H1 (cell line): ENCODE data around the gene SFRP5. TPM values are rescaled to one million over a fixed set of nuclear protein-coding genes. Genes with fewer than 3 reads are reported as not detected.
A peak's percentile ranks its signal among the peaks of the same experiment; 100 is the strongest.

Experiments used
- CTCF ChIA-PET: fragments of 300-600 bp; sonication (Branson Sonifier 250); formaldehyde crosslinking; loops from one replicate; lab custom pipeline; 2021; ENCODE audit not compliant: partially characterized antibody; lab: Charles Lee
- POLR2A ChIA-PET: fragments of 300-600 bp; sonication (Branson Sonifier 250); formaldehyde crosslinking; loops from one replicate; lab custom pipeline; 2021; ENCODE audit warnings: inconsistent platforms; ENCODE audit not compliant: partially characterized antibody; lab: Charles Lee
- DNase-seq, 2 experiments: peaks; one replicate each; pipeline versions ENCODE4 v3.0.0 to v3.0.0-alpha.2; 2010 to 2022; ENCODE audit warnings: low spot score in 2 of 2, low read depth in 1 of 2, mixed read lengths in 1 of 2
- FAIRE-seq: peaks from 2 replicates; lab custom pipeline; 2011; peaks lifted over from hg19 to GRCh38; lab: Jason Lieb, UNC
- H2AFZ ChIP-seq: 2 replicates; pipeline ENCODE4 v1.8.1; 2012; ENCODE audit warnings: low read length, inconsistent platforms
- H2AK5ac ChIP-seq: 2 replicates; pipeline ENCODE4 v1.6.1; 2013; ENCODE audit warnings: low read depth, low read length
- H2BK120ac ChIP-seq: replicated peaks from 2 replicates; pipeline ENCODE3; 2013; ENCODE audit warnings: low read depth, low read length, inconsistent platforms
- H2BK12ac ChIP-seq: 2 replicates; pipeline ENCODE4 v1.6.1; 2013; ENCODE audit warnings: low read depth, low read length
- H2BK15ac ChIP-seq: 2 replicates; pipeline ENCODE4 v1.6.1; 2013; ENCODE audit warnings: low read length
- H2BK20ac ChIP-seq: 2 replicates; pipeline ENCODE4 v1.6.1; 2013; ENCODE audit warnings: low read length
- H2BK5ac ChIP-seq: 2 replicates; pipeline ENCODE4 v1.6.1; 2013; ENCODE audit warnings: low read depth, low read length
- H3K14ac ChIP-seq: 2 replicates; pipeline ENCODE4 v1.6.1; 2013; ENCODE audit warnings: inconsistent platforms; ENCODE audit not compliant: insufficient read length
- H3K18ac ChIP-seq: 2 replicates; pipeline ENCODE4 v1.6.1; 2013; ENCODE audit warnings: low read length; ENCODE audit errors: extremely low read depth
- H3K23ac ChIP-seq: 2 replicates; pipeline ENCODE4 v1.6.1; 2013; ENCODE audit warnings: inconsistent platforms; ENCODE audit not compliant: insufficient read length
- H3K23me2 ChIP-seq: 2 replicates; pipeline ENCODE4 v1.6.1; 2013; ENCODE audit warnings: low read depth, low read length
- H3K27ac ChIP-seq: 2 replicates; pipeline ENCODE4 v1.6.1; 2011; ENCODE audit warnings: low read depth, low read length, inconsistent platforms
- H3K27me3 ChIP-seq, 4 experiments: replicated peaks in 1 of 4; 1 replicate in 1 of 4; 2 replicates in 3 of 4; pipeline versions ENCODE4 v1.6.1 to v1.8.1; 2011 to 2013; ENCODE audit warnings: low read length in 3 of 4, mild to moderate bottlenecking in 3 of 4, inconsistent platforms in 2 of 4, mixed read lengths in 2 of 4, moderate library complexity in 1 of 4; ENCODE audit not compliant: control insufficient read depth in 3 of 4, insufficient read depth in 3 of 4; ENCODE audit errors: extremely low read depth in 1 of 4
- H3K36me3 ChIP-seq, 4 experiments: 2 replicates each; pipeline versions ENCODE4 v1.6.1 to v1.8.1; 2011 to 2013; ENCODE audit warnings: mild to moderate bottlenecking in 4 of 4, low read length in 3 of 4, moderate library complexity in 2 of 4, control low read depth in 1 of 4, inconsistent platforms in 1 of 4; ENCODE audit not compliant: insufficient read depth in 4 of 4, control insufficient read depth in 2 of 4
- H3K4ac ChIP-seq: replicated peaks from 2 replicates; pipeline ENCODE3; 2013; ENCODE audit warnings: low read length, low read depth, mixed read lengths, inconsistent platforms; ENCODE audit not compliant: insufficient read length
- H3K4me1 ChIP-seq, 4 experiments: replicated peaks in 1 of 4; 1 replicate in 1 of 4; 2 replicates in 3 of 4; pipeline versions ENCODE4 v1.6.1 to v1.8.1; 2011 to 2013; ENCODE audit warnings: low read length in 3 of 4, inconsistent platforms in 2 of 4, mixed read lengths in 1 of 4; ENCODE audit not compliant: insufficient read depth in 4 of 4, control insufficient read depth in 3 of 4
- H3K4me2 ChIP-seq, 2 experiments: 2 replicates each; pipeline versions ENCODE4 v1.6.1 to v1.8.1; 2011 to 2013; ENCODE audit warnings: low read depth in 2 of 2, low read length in 2 of 2, control low read depth in 1 of 2, inconsistent platforms in 1 of 2, mild to moderate bottlenecking in 1 of 2; ENCODE audit not compliant: insufficient read depth in 1 of 2
- H3K4me3 ChIP-seq, 4 experiments: fragments of 200-600, 300-600 bp in 1 of 4; sonication (generic), shearing (Covaris generic), sonication (Bioruptor Twin) in 1 of 4; 2 replicates each; pipeline versions ENCODE4 v1.5.1 to v1.8.1; 2011 to 2016; ENCODE audit warnings: low read length in 4 of 4, low read depth in 3 of 4, control low read depth in 2 of 4, inconsistent platforms in 2 of 4, mild to moderate bottlenecking in 2 of 4, mixed read lengths in 1 of 4, moderate library complexity in 1 of 4; ENCODE audit not compliant: insufficient read depth in 2 of 4; ENCODE audit errors: extremely low read depth in 1 of 4
- H3K56ac ChIP-seq: replicated peaks from 2 replicates; pipeline ENCODE3; 2013; ENCODE audit warnings: low read depth, mild to moderate bottlenecking, mixed read lengths, low read length, inconsistent platforms; ENCODE audit not compliant: insufficient read length
- H3K79me1 ChIP-seq: 2 replicates; pipeline ENCODE4 v1.6.1; 2013; ENCODE audit warnings: low read depth, low read length, control low read depth
- H3K79me2 ChIP-seq, 2 experiments: 2 replicates each; pipeline versions ENCODE4 v1.6.1 to v1.8.1; 2012 to 2013; ENCODE audit warnings: low read length in 2 of 2, mild to moderate bottlenecking in 2 of 2, inconsistent platforms in 1 of 2; ENCODE audit not compliant: insufficient read depth in 2 of 2, control insufficient read depth in 1 of 2
- H3K9ac ChIP-seq, 4 experiments: replicated peaks in 1 of 4; 1 replicate in 1 of 4; 2 replicates in 3 of 4; pipeline versions ENCODE4 v1.6.1 to v1.8.1; 2011 to 2013; ENCODE audit warnings: low read depth in 3 of 4, low read length in 3 of 4, control low read depth in 2 of 4, mild to moderate bottlenecking in 2 of 4, moderate library complexity in 2 of 4, inconsistent platforms in 1 of 4; ENCODE audit errors: extremely low read depth in 1 of 4
- H3K9me3 ChIP-seq, 2 experiments: 2 replicates each; pipeline versions ENCODE4 v1.6.1 to v1.8.1; 2012 to 2013; ENCODE audit warnings: mild to moderate bottlenecking in 2 of 2, moderate library complexity in 2 of 2, control low read depth in 1 of 2, inconsistent platforms in 1 of 2, low read depth in 1 of 2, low read length in 1 of 2, mixed read lengths in 1 of 2; ENCODE audit not compliant: insufficient read depth in 2 of 2
- H4K20me1 ChIP-seq, 2 experiments: replicated peaks in 1 of 2; 2 replicates each; pipeline versions ENCODE3 to v1.8.1; 2011 to 2013; ENCODE audit warnings: inconsistent platforms in 2 of 2, low read length in 2 of 2, mild to moderate bottlenecking in 1 of 2; ENCODE audit not compliant: insufficient read depth in 2 of 2, control insufficient read depth in 1 of 2
- H4K5ac ChIP-seq: 2 replicates; pipeline ENCODE4 v1.6.1; 2013; ENCODE audit warnings: low read length, low read depth, mixed read lengths, inconsistent platforms; ENCODE audit not compliant: insufficient read length
- H4K8ac ChIP-seq: 2 replicates; pipeline ENCODE4 v1.8.0; 2013; ENCODE audit warnings: mild to moderate bottlenecking, moderate library complexity, low read length, inconsistent platforms; ENCODE audit not compliant: insufficient read depth; ENCODE audit errors: extremely low read depth
- H4K91ac ChIP-seq: replicated peaks from 2 replicates; pipeline ENCODE3; 2013; ENCODE audit warnings: low read length, mixed read lengths, inconsistent platforms; ENCODE audit not compliant: insufficient read length
- ZNF274 ChIP-seq: IDR thresholded peaks from 2 replicates; pipeline ENCODE4 v1.7.0; 2012; ENCODE audit warnings: low read length, borderline replicate concordance; ENCODE audit errors: extremely low read depth
- WGBS, 2 experiments: shearing (Covaris generic) in 1 of 2; methylation state at CpG; one replicate each; pipeline versions ENCODE4 v1.1.6 to v1.1.7; 2013 to 2015; ENCODE audit warnings: low lambda C conversion rate in 2 of 2, mixed read lengths in 2 of 2, inconsistent platforms in 1 of 2, low coverage in 1 of 2, missing lambda C conversion rate in 1 of 2; ENCODE audit not compliant: insufficient replicate concordance in 2 of 2, insufficient coverage in 1 of 2, insufficient read length in 1 of 2; ENCODE audit errors: extremely low coverage in 1 of 2, missing lambda C conversion rate in 1 of 2; 5-methylcytosine and 5-hydroxymethylcytosine counted together
- polyA plus RNA-seq, 7 experiments: library from polyadenylated mRNA; depleted of rRNA in 3 of 7; stranded (reverse) in 5 of 7; unstranded in 2 of 7; fragments of >200 nt in 5 of 7; fragments of 200-250 nt in 2 of 7; gene quantifications; 1 replicate in 5 of 7; 2 replicates in 1 of 7; 4 replicates in 1 of 7; pipeline versions ENCODE4 v1.2.1 to v1.2.3, GENCODE V29; 2011 to 2013; ENCODE audit warnings: missing spikeins in 2 of 7, mixed read lengths in 2 of 7
- total RNA-seq: library from RNA; stranded (reverse); fragmentation: NEBNext Ultra II Directional; extraction: Animal tissue kit (Norgen Biotek cat#: 25700); gene quantifications from 2 replicates; pipeline ENCODE4 v1.2.1, GENCODE V29; 2021
- TF ChIP-seq, protein P1 (sequence below): IDR thresholded peaks from 2 replicates; pipeline ENCODE4 v1.6.1; 2012; ENCODE audit warnings: inconsistent platforms

SFRP5 gene
- total and polyA plus RNA-seq, 2 of the 8 experiments (the other 6 are each of a cell fraction or from before 2014, with no cell fraction given): 3.9 to 5.9 TPM

DNA sequence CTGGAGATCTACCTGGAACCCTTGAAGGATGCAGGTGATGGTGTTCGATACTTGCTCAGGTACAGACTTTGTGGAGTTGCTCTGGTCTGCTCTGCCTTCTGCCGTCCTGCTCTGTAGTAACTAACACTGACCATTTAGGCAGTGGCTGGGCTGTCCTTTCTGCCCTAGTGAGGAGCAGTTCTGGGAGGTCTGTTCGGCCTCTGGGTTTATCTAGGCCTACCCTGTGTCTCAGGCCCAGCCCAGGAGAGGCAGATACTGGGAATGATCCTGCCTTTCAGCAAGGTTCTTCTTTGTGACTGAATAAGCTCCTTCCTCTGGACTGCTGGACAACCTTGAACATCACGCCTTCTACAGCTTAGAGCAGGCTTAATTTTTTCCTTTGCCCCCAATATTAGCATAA, 33.2 kb downstream of the SFRP5 start:
- H3K79me1 ChIP-seq: peaks cover 13% of the 10 kb centered on the region
- POLR2A ChIA-PET: interaction anchor here (0.7 to 1.0 kb wide), 3 partner anchors 24 to 49 kb away, joined by 4 to 5 read pairs (median 4); no protein-coding TSS in a partner anchor
- 91% methylated on average over 4 of the region's 4 CpGs; no CpG with 5 or more reads in 1 of the 2 experiments for WGBS, 2 experiments
- H4K8ac ChIP-seq: no peak overlapping the region
- no peak overlapping the region for H2BK15ac ChIP-seq
- H2AK5ac ChIP-seq: no peak overlapping the region
- no peak overlapping the region for H2BK120ac ChIP-seq
- no peak overlapping the region for H4K91ac ChIP-seq
- no peak overlapping the region for H2BK20ac ChIP-seq
- CTCF ChIA-PET: interaction anchor here (0.7 to 1.2 kb wide), 4 partner anchors 28 to 570 kb away, joined by 3 to 6 read pairs (median 3); no protein-coding TSS in a partner anchor
- H3K27me3 ChIP-seq: peaks cover 12 to 21% (median 17%) of the 10 kb centered on the region in 4 experiments
- H3K27ac ChIP-seq: no peak overlapping the region
- peak overlapping the region in 2 of 4 experiments; percentile 87 to 91; a peak in 2 of 8 replicates for H3K4me3 ChIP-seq
- H3K4ac ChIP-seq: no peak overlapping the region
- peaks cover 6 to 7% of the 10 kb centered on the region in 2 experiments for H3K9me3 ChIP-seq
- no peak overlapping the region for H2AFZ ChIP-seq
- no peak overlapping the region for H3K56ac ChIP-seq
- no peak for FAIRE-seq
- no peak overlapping the region for H4K5ac ChIP-seq
- TF ChIP-seq, protein P1, sequence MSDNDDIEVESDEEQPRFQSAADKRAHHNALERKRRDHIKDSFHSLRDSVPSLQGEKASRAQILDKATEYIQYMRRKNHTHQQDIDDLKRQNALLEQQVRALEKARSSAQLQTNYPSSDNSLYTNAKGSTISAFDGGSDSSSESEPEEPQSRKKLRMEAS: no peak
- no peak for TF ChIP-seq ZNF274
- H3K23ac ChIP-seq: no peak overlapping the region
- no peak for DNase-seq
- peaks cover 4 to 13% of the 10 kb centered on the region in 2 experiments for H4K20me1 ChIP-seq
- no peak overlapping the region for H3K18ac ChIP-seq
- H3K14ac ChIP-seq: no peak overlapping the region
- H3K4me2 ChIP-seq: peak overlapping the region; percentile 94 to 98; a peak in 3 of 4 replicates
- peaks cover 0 to 6% (median 3%) of the 10 kb centered on the region in 4 experiments; a peak in 5 of 7 replicates for H3K4me1 ChIP-seq
- H3K36me3 ChIP-seq: peaks cover 6 to 34% (median 15%) of the 10 kb centered on the region in 4 experiments; a peak in 6 of 8 replicates
- no peak overlapping the region for H3K9ac ChIP-seq
- no peak overlapping the region for H2BK12ac ChIP-seq
- peaks cover 12% of the 10 kb centered on the region for H3K23me2 ChIP-seq
- H3K79me2 ChIP-seq: peaks cover 4 to 36% of the 10 kb centered on the region in 2 experiments; a peak in 3 of 4 replicates
- no peak overlapping the region for H2BK5ac ChIP-seq
